Measurements from ENCODE around the gene IKBKE.

DNA sequence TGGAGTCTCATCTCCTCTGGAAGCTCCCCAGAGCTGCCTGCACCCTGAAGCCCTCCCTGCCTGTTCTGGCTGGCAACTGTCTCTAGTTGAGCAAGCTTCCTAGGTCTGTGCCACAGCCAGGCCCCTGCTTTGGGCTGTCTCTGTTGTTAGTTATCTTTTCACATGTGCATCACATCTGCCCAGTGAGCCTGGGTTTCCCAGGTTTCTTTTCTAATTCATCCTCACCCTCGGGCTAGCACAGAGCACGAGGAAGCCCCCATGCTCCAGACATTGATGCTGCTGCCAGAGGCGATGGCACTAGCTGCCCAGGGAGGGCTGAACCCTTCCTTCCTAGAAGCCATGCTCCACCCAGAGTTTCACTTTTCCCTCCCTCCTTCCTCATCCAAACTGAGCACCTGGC, 64.3 kb downstream of the IKBKE start:
- TF ChIP-seq, protein P1, sequence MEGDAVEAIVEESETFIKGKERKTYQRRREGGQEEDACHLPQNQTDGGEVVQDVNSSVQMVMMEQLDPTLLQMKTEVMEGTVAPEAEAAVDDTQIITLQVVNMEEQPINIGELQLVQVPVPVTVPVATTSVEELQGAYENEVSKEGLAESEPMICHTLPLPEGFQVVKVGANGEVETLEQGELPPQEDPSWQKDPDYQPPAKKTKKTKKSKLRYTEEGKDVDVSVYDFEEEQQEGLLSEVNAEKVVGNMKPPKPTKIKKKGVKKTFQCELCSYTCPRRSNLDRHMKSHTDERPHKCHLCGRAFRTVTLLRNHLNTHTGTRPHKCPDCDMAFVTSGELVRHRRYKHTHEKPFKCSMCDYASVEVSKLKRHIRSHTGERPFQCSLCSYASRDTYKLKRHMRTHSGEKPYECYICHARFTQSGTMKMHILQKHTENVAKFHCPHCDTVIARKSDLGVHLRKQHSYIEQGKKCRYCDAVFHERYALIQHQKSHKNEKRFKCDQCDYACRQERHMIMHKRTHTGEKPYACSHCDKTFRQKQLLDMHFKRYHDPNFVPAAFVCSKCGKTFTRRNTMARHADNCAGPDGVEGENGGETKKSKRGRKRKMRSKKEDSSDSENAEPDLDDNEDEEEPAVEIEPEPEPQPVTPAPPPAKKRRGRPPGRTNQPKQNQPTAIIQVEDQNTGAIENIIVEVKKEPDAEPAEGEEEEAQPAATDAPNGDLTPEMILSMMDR (IDR thresholded peaks at IDR 0.05; ENCODE audit: low read length): no peak
- TF ChIP-seq EZH2 (IDR thresholded peaks at IDR 0.05; ENCODE audit: borderline replicate concordance, low read length): no peak
